Endometrial microvascular endothelial cells (primary cell): ENCODE measurements around the gene LMBR1. TPM values are rescaled to one million over a fixed set of nuclear protein-coding genes. Genes with fewer than 3 reads are reported as not detected.
"Not testable (repeated sequence)": the region's sequence is repeated elsewhere in the genome, so short reads cannot be mapped to it uniquely, and the experiment has no call there.

Experiments
- in situ Hi-C: cut with HindIII; loops from 2 replicates; pipeline ENCODE4 v1.10.0; 2017; ENCODE audit warnings: low sequenced_read_pairs, low pct_unique_long_range_greater_than_20kb; ENCODE audit errors: inconsistent ontology term
- total RNA-seq: library from RNA; depleted of rRNA; stranded (reverse); fragments of >200 nt; gene quantifications from one replicate; pipeline ENCODE4 v1.2.3, GENCODE V29; 2015; ENCODE audit errors: inconsistent ontology term

Gene LMBR1
- total RNA-seq, 1 donor from 2014 or later = 88.1 TPM

DNA sequence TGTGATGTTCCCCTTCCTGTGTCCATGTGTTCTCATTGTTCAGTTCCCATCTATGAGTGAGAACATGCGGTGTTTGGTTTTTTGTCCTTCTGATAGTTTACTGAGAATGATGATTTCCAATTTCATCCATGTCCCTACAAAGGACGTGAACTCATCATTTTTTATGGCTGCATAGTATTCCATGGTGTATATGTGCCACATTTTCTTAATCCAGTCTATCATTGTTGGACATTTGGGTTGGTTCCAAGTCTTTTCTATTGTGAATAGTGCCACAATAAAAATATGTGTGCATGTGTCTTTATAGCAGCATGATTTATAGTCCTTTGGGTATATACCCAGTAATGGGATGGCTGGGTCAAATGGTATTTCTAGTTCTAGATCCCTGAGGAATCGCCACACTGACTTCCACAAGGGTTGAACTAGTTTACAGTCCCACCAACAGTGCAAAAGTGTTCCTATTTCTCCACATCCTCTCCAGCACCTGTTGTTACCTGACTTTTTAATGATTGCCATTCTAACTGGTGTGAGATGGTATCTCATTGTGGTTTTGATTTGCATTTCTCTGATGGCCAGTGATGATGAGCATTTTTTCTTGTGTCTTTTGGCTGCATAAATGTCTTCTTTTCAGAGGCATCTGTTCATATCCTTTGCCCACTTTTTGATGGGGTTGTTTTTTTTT, 16.7 kb upstream of the LMBR1 start:
- in situ Hi-C loops = not testable (repeated sequence)

DNA sequence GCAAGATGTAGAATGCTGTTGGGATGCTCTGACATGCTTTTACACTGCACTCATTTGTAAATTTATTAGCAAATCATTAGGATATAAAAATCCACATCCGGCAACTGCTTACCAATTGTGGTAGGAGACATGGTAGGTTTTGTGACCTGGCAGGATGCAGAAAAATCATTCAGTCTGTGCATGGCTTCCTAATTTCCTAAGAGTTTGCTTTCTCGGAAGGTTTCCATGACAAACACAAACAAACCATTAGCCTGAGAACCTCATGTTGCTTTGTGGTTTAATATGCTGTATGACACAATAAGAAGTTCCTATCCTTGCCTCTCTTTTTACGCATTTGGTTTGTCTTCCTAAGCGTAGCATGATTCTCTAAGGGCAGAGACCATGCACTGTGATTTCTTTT, 14.7 kb upstream of the LMBR1 start:
- in situ Hi-C loops = no loop called here

DNA sequence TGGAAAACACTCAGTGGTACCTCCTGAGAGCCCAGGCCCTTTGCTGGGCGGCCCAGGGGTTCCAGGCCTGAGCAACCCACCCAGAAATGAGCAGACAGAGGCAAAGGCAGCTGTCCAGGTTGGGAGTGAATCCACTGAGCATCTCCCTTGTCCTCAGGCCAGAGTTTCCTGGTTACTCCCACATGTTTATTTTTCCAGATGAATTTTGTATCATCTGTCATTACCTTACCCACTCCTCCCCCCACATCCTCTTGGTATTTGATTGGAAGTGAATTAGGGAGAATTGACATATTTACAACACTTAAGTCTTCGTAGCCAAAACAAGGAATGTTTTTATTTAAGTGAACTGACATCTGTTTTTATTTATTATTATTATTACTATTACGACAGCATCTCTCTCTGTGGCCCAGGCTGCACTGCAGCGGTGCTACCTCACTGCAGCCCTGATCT, 13.2 kb upstream of the LMBR1 start:
- in situ Hi-C loops = no loop called here

DNA sequence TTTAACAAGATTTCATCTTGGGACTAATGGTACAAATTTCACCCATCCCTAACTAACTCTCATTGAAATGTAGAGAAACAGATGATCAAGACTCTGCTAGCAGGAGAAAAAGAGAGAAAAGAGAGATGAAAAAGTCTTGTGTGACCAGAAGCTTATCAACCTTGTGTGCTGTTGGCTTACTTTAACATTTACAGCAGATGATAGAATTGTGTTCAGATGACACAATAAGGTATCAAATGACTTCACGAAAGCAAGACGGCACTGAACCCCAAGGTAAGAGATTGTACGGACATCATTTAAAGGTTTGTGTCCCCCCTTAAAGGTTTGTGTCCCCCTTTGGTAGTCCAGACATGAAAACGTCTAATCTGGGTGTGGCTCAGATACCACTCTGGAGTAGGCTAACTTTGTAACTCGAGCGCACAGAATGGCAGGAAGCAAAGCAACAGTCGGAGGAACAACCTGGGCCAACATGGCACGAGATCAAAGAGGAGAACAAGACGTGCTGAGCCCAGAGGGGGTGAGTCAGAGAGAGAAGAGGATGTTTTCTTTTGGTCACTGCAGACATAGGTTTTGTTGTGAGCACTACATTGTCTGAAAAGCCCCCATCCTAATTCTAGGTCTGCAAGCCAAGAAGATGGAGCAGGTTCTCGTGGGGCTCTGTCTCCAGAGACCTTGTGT, 10.4 kb upstream of the LMBR1 start:
- in situ Hi-C loops = no loop called here

DNA sequence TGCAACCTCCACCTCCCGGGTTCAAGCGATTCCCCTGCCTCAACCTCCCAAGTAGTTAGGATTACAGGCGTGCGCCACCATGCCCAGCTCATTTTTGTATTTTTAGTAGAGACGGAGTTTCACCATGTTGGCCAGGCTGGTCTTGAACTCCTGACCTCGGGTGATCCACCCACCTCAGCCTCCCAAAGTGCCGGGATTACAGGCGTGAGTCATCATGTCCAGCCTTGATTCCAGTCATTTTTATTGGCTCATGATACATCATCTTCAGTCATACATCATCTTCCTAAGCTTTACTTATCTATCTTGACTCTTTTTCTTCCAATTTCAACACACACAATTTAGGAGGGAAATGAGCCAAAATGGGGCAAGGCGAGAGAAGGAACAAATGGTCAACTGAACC, 7.1 kb upstream of the LMBR1 start:
- in situ Hi-C loops = not testable (repeated sequence)

DNA sequence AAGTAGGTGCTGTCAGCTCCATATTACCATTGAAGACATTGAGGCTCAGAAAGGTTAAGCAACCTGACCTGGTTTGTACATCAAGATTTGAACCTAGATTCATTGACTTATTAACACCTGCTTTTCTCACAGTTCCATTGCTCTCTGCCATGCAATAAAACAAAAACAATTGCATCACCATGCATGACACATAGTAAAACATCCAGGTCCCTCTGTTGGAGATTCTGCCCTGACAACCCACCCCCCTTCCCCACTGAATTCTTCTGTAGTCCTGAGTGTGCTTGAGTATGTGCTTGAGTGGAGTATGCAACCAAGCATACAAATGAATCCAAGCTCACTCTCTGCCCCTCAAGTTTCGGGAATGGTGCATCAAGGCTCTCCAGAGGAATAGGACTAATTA, 6.0 kb upstream of the LMBR1 start:
- in situ Hi-C loops = no loop called here

DNA sequence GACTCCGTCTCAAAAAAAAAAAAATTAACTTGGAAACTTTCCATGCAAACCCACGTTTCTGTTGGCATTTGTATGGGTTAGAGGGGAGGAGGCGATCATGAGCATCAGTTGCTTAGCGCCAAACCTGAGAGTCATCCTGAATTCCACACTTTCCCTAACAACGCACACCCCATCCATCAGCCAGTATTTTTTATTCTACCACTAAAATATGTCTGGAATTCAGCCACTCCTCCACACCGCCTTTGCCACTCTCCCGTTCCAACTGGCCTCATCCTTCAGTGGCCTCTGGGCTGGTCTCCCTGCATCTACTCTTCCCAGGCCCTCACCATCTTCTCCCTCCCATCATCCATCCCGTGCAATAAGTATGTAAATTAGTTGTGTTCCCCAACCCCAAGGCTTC, 4.7 kb upstream of the LMBR1 start:
- in situ Hi-C loops = no loop called here

DNA sequence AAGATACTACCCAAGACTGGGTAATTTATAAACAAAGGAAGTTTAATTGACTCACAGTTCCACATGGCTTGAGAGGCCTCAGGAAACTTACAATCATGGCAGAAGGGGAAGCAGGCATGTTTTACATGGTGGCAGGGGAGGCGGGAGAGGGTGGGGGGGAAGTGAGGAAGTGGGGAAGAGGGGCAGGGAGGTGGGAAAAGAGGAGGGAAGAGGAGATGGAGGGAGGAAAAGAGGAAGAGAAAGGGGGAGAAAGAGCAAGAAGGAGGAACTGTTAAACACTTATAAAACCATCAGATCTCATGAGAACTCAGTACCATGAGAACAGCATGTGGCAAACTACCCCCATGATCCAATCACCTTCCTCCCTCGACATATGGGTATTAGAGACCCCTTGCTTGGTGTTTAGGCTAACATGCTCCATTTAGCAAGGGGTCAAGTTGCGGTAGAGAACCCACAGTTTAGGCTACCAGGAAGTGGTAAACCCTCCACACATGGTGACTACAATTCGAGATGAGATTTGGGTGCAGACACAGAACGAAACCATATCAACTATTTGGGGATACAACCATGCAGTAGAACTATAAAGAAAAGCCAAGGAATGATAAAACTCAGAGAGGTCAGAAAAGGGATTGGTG, 3.5 kb upstream of the LMBR1 start:
- in situ Hi-C loops = no loop called here

DNA sequence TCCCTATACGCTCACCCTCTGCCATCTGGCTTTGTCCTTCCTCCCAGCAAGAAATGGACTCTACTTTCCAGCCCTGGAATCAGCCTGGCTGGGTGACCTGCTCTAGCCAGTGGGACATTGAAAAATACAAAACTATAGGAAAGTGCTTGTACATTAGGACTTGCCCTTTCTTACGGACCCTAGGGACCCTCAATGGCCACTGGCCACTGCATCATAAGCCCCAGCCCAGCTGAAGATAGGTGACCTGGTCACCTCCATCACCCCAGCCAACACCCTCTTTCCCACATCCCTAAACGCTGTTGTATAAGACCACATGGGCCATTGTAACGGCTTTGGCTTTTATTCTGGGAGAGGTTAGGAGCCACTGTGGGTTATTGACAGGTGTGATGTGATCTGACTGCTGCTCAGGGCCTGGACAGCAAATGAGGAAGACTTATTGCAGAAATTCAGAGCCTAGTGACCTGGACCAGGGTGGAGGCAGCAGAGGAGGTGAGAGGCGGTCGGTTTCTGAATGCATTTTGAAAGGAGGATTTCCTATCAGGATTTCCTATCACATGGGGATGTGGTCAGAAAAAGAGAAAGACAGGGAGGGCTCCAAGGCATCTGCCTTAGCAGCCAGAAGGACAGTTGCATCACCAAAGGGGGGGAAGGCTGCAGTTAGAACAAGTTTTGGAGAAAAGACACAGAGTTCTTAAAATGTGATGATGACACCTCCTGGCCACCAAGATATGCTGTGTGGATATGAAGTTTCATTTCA, 2.2 kb upstream of the LMBR1 start:
- in situ Hi-C loops = no loop called here

DNA sequence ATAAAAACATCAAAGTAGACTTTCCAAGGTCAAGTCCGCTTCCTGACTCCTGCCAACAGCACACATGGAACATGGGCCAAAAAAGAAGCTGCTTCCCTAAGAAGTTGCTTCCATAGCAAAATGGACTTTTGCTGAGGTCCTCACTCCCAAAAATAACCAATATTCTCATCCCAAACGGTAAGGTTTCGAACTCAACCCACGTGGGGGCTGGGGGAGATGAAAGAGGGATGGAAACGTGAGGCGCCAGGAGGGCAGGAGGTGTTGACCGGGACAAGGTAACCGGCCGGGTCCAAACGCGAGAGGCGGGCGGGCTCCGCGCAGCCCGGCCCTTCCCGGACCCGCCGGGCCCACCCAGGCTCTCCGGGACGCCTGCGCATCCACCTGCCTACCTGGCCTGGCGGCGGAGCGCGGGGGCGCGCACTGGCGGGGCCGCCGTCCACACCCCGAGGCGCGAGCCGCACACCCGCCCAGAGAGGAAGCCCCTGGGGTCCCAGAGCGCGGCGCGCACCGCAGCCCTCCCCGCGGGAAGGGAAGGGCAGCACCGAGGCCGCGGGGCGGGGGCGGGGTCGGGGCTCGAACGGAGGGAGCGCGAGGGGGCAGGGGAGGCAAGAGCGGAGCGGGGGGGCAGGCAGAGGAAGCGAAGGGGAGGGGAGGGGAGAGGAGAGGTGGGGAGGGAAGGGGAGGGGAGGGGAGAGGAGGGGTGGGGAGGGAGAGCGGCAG, 742 bp downstream of the LMBR1 start:
- in situ Hi-C loops = no loop called here

DNA sequence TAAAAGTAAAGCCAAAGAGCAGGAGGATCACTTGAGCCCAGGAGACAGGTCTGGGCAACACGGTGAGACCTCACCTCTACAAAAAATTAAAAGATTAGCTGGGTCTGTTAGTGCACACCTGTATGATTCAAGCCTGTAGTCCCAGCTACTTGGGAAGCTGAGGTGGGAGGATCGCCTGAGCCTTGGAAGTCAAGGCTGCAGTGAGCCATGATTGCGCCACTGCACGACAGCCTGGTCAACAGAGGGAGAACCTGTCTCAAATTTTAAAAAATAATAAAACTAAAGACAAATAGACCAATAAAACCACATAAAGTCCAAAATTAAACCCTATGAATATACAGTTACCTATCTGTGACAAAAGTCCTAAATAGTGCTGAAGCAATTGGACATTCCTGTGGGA, 3.2 kb downstream of the LMBR1 start:
- in situ Hi-C loops = no loop called here

DNA sequence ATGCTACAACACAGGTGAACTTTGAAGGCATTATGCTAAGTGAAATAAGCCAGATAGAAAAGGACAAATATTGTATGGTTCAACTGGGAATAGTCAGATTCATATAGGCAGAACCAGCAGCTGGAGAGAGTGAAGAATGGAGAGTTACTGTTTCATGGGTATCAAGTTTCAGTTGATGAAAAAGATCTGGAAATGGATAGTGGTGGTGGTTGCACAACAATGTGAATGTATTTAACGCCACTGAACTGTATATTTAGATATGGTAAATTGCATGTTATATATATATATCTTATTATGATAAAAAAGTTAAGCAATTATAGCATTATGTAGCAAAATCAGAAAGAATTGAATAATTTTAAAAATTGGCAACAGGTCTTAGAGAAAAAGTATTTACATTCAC, 3.9 kb downstream of the LMBR1 start:
- in situ Hi-C loops = no loop called here

DNA sequence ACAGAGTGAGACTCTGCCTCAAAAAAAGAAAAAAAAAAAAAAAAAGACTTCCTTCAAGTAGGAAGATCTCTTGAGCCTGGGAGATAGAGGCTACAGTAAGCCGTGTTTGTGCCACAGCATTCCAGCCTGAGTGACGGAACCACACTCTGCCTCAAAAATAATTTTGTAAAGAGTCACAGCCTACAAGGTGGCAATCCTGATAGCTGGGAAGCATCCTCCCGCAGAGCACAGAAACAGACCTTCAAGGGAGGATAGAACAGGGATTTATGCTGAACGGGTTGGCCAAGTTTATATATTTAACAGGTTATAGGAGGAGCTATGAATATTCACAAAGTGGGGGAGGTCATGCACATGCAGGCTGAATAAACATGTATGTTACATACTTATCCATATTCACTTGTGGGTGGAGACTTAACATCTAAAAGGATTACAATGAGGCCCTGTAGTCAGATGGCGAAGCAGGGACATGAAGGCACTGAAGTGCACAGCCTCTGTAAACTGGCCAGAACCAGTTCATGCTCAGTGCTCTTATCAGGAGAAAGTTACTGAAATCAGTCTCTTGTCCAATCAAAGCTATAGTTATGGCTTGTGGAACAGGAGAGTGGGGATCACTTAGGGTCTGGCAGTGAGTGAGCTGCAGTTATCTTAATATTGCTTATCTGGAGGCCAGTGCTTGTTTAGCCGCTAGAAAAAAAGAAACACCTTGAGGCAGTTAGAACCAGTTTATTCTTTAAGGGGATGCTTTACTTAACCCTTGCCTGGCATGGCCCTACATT, 6.8 kb downstream of the LMBR1 start:
- in situ Hi-C loops = no loop called here

DNA sequence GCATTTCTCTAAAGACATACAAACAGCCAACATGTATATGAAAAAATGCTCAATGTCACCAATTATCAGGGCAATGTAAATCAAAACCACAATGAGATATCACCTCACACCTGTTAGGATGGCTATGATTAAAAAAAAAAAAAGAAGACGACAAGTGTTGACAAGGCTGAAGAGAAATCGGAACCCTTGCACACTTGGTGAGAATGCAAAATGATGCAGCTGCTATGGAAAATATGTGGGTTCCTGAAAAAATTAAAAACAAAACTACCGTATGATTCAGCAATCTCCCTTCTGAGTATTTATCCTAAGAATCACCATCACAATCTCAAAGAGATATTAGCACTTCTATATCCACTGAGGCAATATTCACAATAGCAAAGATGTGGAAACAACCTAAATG, 11.3 kb downstream of the LMBR1 start:
- in situ Hi-C loops = no loop called here

DNA sequence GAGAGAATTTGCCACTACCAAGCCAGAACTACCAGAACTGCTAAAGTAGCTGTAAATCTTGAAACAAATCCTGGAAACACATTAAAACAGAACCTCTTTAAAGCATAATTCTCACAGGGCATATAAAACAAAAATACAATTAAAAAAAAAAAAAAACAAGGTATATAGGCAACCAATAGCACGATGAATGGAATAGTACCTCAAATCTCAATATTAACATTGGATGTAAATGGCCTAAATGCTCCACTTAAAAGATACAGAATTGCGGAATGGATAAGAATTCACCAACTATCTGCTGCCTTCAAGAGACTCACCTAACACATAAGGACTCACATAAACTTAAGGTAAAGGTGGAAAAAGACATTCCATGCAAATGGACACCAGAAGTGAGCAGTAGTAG, 17.2 kb downstream of the LMBR1 start:
- in situ Hi-C loops = no loop called here

DNA sequence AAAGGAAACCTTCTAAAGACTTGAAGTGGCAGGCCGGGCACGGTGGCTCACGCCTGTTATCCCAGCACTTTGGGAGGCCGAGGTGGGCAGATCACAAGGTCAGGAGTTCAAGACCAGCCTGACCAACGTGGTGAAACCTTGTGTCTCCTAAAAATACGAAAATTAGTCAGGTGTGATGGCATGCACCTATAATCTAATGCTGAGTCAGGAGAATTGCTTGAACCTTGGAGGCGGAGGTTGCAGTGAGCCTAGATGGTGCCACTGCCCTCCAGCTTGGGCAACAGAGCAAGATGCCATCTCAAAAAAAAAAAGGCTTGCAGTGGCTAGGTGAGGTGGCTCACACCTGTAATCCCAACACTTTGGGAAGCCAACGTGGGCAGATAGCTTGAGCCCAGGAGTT, 24.6 kb downstream of the LMBR1 start:
- in situ Hi-C loops = not testable (repeated sequence)

DNA sequence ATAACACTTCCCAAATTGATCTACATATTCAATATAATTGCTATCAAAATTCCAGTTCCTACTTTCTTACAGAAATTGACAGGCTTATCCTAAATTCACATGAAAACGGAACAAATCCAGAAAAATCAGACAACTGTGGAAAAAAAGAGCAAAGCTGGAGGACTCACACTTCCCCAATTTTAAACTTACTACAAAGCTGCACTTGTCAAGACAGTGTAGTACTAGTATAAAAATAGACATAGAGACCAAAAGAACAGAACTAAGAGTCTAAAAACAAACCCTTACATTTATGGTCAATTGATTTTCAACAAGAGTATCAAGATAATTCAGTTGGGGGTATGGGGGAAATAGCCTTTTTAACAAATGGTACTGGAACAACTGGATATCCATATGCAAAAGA, 27.5 kb downstream of the LMBR1 start:
- in situ Hi-C loops = no loop called here

DNA sequence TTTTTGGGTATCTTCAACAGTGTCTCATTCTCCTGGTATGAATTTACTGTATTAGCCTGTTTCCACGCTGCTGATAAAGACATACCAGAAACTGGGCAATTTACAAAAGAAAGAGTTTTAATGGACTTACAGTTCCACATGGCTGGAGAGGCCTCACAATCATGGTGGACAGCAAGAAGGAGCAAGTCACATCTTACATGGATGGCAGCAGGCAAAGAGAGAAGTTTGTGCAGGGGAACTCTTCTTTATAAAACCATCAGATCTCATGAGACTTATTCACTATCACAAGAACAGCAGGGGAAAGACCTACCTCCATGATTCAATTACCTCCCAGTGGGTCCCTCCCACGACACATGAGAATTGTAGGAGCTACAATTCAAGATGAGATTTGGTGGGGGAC, 31.0 kb downstream of the LMBR1 start:
- in situ Hi-C loops = not testable (repeated sequence)
